Stimulated activated CD4-positive, alpha-beta T cell treated with anti-CD3 and anti-CD28 coated beads, Interleukin-4, amount 100 ng/mL, for 24 hours (primary cell): ENCODE results near the gene SNX30.
A peak's percentile ranks its signal among the peaks of the same experiment; 100 is the strongest.

ENCODE experiments used
- DNase-seq: peaks from one replicate; pipeline ENCODE4 v3.0.0-alpha.2; 2020

SNX30 gene

DNA sequence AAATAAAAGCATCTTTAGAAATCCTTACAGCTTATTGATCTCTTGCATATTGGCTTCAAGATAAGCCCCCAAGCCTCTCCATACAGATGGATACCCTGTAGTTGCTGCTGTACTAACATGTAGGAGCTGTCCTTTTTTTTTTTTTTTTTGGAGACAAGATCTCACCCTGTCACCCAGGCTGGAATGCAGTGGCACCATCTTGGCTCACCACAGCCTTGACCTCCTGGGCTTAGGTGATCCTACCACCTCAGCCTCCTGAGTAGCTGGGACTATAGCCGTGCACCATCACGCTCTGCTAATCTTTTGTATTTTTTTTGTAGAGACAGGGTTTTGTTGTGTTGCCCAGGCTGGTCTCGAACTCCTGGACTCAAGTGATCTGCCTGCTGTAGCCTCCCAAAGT lies 35.4 kb downstream of the SNX30 start:
- DNase-seq = no peak

GRCh38 chr9:112786829-112787520 lies 36.4 kb downstream of the SNX30 start:
- no peak for DNase-seq

DNA sequence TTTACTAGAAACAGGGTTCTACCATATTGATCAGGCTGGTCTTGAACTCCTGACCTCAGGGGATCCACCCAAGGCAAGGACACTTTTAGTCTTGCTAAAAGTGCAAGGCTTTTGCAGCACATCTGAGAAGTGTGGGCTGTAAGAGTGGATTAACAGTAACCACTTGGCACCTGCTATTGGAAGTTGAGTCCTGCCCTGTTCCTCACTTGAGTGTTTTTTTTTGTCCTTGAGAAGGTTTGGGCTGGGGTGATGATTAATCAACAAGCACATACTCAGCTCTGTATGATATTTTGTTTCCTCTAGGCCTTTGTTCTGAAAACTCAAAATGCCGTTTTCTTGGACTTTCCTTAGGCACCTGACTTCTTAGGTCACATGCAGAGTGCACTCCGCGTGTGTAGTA lies 37.4 kb downstream of the SNX30 start:
- no peak for DNase-seq

DNA sequence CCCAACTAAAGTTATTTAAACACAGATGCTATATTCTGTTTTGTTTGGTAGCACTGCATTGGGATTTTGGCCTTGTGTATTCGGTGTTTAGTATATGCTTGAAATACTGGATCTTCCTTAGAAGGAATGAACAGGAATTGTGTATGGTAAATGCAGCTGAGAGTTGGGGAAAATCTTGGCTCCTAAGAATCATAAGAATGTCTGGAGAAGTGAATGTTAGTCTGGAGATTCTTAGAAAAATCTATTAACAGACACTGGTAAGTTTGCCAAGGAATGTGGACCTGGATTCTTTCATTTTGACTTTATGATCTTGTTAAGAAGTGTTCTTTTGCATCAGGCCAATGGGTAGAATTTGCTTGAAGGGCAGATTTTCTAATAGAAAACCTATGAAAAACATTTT lies 38.9 kb downstream of the SNX30 start:
- DNase-seq = no peak

GRCh38 chr9:112789891-112790774 lies 39.6 kb downstream of the SNX30 start:
- DNase-seq = no peak

DNA sequence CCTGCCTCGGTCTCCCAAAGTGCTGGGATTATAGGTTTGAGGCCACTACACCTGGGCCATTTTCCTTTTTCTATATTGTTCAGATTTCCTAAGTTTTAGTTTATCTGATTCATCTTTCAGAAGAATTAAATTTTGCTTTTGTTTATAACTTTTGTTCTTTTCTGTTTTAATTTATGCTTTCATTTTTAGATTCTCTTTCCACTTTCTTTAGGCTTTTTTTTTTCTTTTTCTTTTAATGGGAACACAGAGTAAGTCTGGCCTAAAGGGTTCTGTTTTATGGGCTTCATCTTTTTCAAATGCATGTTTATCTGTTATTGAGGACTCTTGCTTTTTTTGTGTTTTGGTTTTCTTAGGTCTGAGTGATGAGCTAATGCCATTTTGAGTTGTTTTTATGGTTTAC lies 42.1 kb downstream of the SNX30 start:
- no peak for DNase-seq

DNA sequence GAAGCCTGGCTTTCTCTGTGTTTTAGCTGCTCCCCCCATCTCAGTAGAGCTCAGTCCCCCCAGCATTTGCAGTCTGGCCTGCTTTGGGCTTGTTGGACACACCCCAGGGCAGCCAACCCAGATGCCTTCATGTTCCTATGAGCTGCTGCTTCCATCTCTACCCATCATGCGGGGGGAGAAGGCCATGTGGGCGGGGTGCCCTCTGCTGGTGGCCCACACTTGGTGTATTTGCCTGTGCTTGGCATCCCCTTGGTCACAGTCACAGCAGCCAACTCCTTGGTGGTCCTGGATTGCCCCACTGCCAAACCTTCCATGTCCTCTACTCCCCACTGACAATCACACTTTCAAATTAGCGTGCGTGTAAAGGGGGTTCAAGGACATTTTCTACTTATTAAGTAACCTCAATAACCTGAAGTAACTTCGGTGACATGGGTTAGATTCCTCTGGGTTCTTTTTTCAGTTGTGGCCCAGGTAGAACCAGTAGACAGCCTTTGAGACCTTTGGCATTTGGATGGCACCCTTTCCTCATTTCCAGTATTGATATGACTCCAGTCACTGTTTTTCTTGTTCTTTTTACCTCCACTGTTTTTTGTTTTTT lies 42.8 kb downstream of the SNX30 start:
- DNase-seq = peak; percentile 85

- no peak for DNase-seq
Measured at GRCh38 chr9:112794731-112795130, 44.2 kb downstream of the SNX30 start.

DNA sequence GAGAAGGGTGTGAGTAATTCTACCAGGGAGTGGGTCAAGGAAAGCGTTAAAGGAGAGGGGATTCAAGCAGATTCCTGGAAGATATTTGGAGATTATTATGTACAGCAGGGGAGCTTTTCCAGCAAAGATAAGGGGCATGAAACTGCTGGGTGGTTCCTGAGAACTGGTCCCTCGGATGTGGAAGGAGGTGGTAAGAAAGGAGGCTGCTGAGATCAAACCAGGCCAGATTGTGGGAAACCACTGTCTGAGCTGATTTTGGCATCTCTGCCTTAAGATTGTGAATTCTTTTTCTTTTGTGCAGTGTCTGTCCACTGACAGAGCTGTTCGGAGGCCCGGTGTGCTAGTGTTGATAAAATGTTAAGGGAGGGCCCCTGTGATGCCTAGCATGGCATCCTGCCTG lies 45.4 kb downstream of the SNX30 start:
- DNase-seq = no peak

DNA sequence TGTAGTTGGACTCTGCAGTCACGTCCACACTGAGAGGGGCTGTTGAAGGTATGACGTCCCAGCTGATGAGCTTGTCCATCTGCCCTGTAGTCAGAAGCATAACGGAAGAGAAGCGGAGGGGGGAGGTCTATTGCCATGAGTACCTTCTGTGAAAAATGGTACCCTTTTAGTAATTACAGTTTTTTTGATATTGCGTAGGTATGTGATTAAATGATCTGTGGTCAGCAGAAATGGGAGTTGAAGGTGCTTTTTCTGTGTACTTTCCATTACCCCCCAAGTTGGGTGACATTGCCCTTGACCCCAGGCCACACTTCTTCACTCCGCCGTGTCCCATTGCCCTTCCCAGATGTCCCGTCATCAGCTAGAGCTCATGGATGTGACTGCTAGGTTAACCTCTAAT lies 45.9 kb downstream of the SNX30 start:
- no peak for DNase-seq

GRCh38 chr9:112809351-112809848 lies 58.8 kb downstream of the SNX30 start:
- no peak for DNase-seq

- no peak for DNase-seq
Measured at GRCh38 chr9:112809906-112810305, 59.3 kb downstream of the SNX30 start.

DNA sequence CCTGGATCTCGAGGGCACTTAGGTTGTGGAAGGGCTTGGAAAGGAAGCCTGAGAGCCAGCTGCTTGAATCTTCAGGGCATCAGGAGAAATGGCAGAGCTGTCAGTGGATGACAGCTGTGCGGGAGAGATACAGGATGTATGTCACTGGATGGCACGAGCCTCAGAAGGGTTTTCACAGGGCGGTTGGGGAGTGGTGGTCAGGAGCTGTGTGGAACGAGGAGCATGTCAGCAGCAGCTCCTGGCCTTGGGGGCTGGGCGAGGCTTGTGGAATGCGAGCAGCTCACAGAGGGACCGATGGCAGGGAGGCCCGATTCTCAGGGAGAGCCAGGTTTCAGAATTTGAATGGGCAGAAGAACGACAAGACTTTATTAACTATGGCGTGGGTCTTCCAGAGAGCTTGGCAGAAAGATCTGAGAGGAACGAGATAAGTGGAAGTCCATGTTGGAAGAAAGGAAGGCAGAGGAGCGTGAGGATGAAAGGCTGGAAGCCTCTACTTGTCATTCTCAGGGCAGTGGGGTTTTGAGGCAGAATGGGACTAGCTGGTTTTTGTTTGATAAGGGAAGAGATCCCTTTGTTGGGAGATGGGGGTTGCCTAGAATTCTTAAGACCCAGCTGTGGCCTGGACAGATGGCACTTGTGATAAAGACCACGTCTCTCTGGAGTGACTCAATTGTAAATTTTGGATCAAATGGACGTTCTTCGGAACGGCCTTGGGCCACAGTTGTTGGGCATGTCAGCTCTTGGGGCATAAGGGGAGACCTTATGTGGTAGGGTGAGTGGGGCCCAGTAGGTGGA lies 60.3 kb downstream of the SNX30 start:
- no peak for DNase-seq

DNA sequence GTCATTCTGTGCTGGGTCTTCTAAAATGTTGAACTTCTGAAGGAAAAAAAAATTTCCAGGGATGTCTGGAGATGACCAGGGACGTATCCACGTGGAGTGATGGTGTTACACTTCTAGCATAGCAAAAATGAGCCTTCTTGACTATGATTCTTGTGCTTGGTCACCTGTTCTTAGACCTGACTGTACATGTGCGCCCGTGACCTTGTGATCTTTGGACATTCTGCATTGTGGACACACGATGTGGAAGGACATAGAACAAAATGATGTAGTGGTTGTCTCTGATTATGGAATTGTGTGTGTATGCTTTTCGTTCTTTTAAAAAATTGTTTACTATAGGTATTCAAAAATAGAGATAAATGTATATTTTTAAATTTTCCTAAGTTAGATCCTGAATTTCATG lies 61.0 kb downstream of the SNX30 start:
- DNase-seq = no peak

- DNase-seq = no peak
Measured at GRCh38 chr9:112815868-112816267, 65.3 kb downstream of the SNX30 start.

- DNase-seq = no peak
Measured at GRCh38 chr9:112817860-112818203, 67.3 kb downstream of the SNX30 start.

GRCh38 chr9:112819635-112820496 lies 69.3 kb downstream of the SNX30 start:
- DNase-seq = no peak

DNA sequence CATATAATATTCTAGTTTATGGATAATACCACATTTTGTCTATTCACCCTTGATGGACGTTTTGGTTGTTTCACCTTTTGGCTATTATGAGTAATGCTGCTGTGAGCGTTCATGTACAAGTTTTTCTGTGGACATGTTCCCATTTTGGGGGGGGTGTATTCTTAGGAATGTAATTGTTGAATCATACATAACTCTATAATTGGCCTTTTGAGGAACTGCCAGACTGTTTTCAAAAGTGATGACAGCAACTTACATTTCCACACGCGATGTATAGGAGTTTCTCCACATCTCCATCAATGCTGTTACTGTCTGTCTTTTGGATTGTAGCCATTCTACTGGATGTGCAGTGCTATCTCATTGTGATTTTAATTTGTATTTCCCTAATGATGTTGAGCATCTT lies 70.3 kb downstream of the SNX30 start:
- no peak for DNase-seq

DNA sequence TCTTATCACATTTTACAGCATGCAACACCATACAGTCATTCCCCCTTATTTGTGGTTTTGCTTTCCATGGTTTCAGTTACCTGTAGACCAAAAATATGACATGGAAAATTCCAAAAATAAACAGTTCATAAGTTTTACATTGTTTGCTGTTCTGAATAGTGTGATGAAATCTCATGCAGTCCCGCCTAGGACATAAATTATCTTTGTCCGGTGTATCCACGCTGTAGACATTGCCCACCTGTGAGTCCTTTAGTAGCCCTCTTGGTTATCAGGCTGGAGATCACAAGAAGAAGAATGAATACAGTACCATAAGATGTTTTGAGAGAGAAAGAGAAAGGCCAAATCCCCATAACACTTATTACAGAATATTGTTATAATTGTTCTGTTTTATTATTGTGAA lies 72.1 kb downstream of the SNX30 start:
- DNase-seq = no peak

DNA sequence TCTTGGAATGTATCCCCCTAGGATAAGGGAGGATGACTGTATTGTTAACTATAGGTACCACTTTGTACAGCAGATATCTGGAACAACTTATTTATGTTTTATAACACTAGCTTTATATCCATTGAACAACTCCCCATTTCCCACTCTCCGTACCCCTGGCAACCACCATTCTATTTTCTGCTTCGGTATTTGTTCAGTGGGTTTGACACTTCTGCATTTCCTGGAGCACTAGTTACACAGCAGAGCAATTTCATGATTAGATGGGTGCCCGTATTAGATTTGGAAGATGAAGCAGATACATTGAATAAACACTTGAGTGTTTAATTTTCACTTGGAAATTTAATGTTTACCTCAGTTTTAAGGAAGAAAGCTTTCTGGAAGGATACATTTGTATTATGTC lies 72.7 kb downstream of the SNX30 start:
- DNase-seq = no peak

- no peak for DNase-seq
Measured at GRCh38 chr9:112831281-112831851, 80.8 kb downstream of the SNX30 start.

DNA sequence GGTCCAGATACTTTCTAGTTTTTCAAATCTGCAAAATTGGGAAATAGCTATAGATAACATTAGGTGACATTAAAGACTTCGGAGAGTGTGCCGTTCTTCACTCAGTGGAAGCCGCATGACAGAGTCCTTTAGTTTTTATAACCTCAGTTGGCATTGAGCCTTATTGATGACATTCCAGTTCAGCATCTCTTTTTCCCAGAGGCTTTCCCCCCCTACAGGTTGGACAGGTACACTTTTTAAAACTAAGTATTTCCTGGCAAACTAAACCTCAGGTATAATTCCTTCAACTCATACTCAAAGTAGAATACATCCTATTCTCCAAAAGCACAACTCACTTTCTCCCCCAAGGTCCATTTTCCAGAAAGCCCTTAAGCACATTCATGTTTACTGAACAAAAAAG lies 81.4 kb downstream of the SNX30 start:
- no peak for DNase-seq
